HEK293 (cell line): Measurements from ENCODE around the gene PPM1J.

Experiments used
- INSM2 ChIP-seq: fragments of 450-650 bp; formaldehyde crosslinking; IDR thresholded peaks from 2 replicates; pipeline ENCODE4 v1.5.1; 2016; ENCODE audit warnings: missing biosample characterization, missing genetic modification characterization
- KLF10 ChIP-seq: fragments of 450-650 bp; IDR thresholded peaks from 2 replicates; pipeline ENCODE4 v1.5.1; 2018; ENCODE audit warnings: missing biosample characterization, mild to moderate bottlenecking, missing genetic modification characterization
- MEIS1 ChIP-seq: sonication (generic); formaldehyde crosslinking; IDR thresholded peaks from 2 replicates; pipeline ENCODE4 v1.8.1; 2022; ENCODE audit warnings: missing genetic modification reagents, mild to moderate bottlenecking, borderline replicate concordance
- MZF1 ChIP-seq: fragments of 450-650 bp; formaldehyde crosslinking; IDR thresholded peaks from 2 replicates; pipeline ENCODE4 v1.5.1; 2017; ENCODE audit warnings: missing biosample characterization, missing genetic modification characterization, borderline replicate concordance
- SP2 ChIP-seq: fragments of 450-650 bp; formaldehyde crosslinking; IDR thresholded peaks from 2 replicates; pipeline ENCODE4 v1.5.1; 2016; ENCODE audit warnings: missing biosample characterization, missing genetic modification characterization
- TCF7L2 ChIP-seq: IDR thresholded peaks from 2 replicates; pipeline ENCODE4 v1.6.1; 2011; ENCODE audit warnings: low read depth, mild to moderate bottlenecking, inconsistent platforms, low read length, moderate library complexity, borderline replicate concordance
- YY1 ChIP-seq: fragments of 450-650 bp; formaldehyde crosslinking; IDR thresholded peaks from 2 replicates; pipeline ENCODE4 v1.5.1; 2018; ENCODE audit warnings: missing biosample characterization, missing genetic modification characterization
- ZBTB44 ChIP-seq: fragments of 450-650 bp; IDR thresholded peaks from 2 replicates; pipeline ENCODE4 v1.5.1; 2018; ENCODE audit warnings: missing biosample characterization, mild to moderate bottlenecking, missing genetic modification characterization
- ZBTB7A ChIP-seq: fragments of 450-650 bp; formaldehyde crosslinking; IDR thresholded peaks from 2 replicates; pipeline ENCODE4 v1.5.1; 2016; ENCODE audit warnings: low read depth, missing biosample characterization, missing genetic modification characterization
- ZFP69B ChIP-seq: fragments of 450-650 bp; formaldehyde crosslinking; IDR thresholded peaks from 2 replicates; pipeline ENCODE4 v1.5.1; 2016; ENCODE audit warnings: missing biosample characterization, missing genetic modification characterization
- ZIC2 ChIP-seq: fragments of 450-650 bp; formaldehyde crosslinking; IDR thresholded peaks from 2 replicates; pipeline ENCODE4 v1.5.1; 2016; ENCODE audit warnings: missing biosample characterization, missing genetic modification characterization
- ZNF10 ChIP-seq: fragments of 450-650 bp; formaldehyde crosslinking; IDR thresholded peaks from 2 replicates; pipeline ENCODE4 v1.5.1; 2017; ENCODE audit warnings: missing biosample characterization, missing genetic modification characterization
- ZNF132 ChIP-seq: fragments of 450-650 bp; formaldehyde crosslinking; IDR thresholded peaks from 2 replicates; pipeline ENCODE4 v1.5.1; 2017; ENCODE audit warnings: missing biosample characterization, missing genetic modification characterization, borderline replicate concordance
- ZNF155 ChIP-seq: fragments of 450-650 bp; formaldehyde crosslinking; IDR thresholded peaks from 2 replicates; pipeline ENCODE4 v1.5.1; 2016; ENCODE audit warnings: missing biosample characterization, missing genetic modification characterization
- ZNF174 ChIP-seq: fragments of 450-650 bp; formaldehyde crosslinking; IDR thresholded peaks from 2 replicates; pipeline ENCODE4 v1.5.0; 2017; ENCODE audit warnings: missing biosample characterization, mild to moderate bottlenecking, missing genetic modification characterization
- ZNF211 ChIP-seq: fragments of 450-650 bp; formaldehyde crosslinking; IDR thresholded peaks from 2 replicates; pipeline ENCODE4 v1.5.1; 2016; ENCODE audit warnings: low read depth, missing biosample characterization, missing genetic modification characterization
- ZNF23 ChIP-seq: fragments of 450-650 bp; formaldehyde crosslinking; IDR thresholded peaks from 2 replicates; pipeline ENCODE4 v1.5.1; 2016; ENCODE audit warnings: missing biosample characterization, missing genetic modification characterization, borderline replicate concordance
- ZNF266 ChIP-seq: fragments of 450-650 bp; formaldehyde crosslinking; IDR thresholded peaks from 2 replicates; pipeline ENCODE4 v1.5.1; 2016; ENCODE audit warnings: missing biosample characterization, missing genetic modification characterization, low read depth
- ZNF292 ChIP-seq: fragments of 450-650 bp; formaldehyde crosslinking; IDR thresholded peaks from 2 replicates; pipeline ENCODE4 v1.5.1; 2016; ENCODE audit warnings: low read depth, missing biosample characterization, missing genetic modification characterization, borderline replicate concordance
- ZNF324 ChIP-seq: fragments of 450-650 bp; formaldehyde crosslinking; IDR thresholded peaks from 2 replicates; pipeline ENCODE4 v1.5.1; 2016; ENCODE audit warnings: missing biosample characterization, missing genetic modification characterization
- ZNF350 ChIP-seq: fragments of 450-650 bp; formaldehyde crosslinking; IDR thresholded peaks from 2 replicates; pipeline ENCODE4 v1.5.0; 2017; ENCODE audit warnings: missing biosample characterization, mild to moderate bottlenecking, missing genetic modification characterization
- ZNF37A ChIP-seq: fragments of 450-650 bp; IDR thresholded peaks from 2 replicates; pipeline ENCODE4 v1.5.1; 2018; ENCODE audit warnings: missing biosample characterization, missing genetic modification characterization
- ZNF391 ChIP-seq: fragments of 450-650 bp; formaldehyde crosslinking; IDR thresholded peaks from 2 replicates; pipeline ENCODE4 v1.5.1; 2016; ENCODE audit warnings: low read depth, missing biosample characterization, missing genetic modification characterization, borderline replicate concordance
- ZNF423 ChIP-seq: fragments of 450-650 bp; formaldehyde crosslinking; IDR thresholded peaks from 2 replicates; pipeline ENCODE4 v1.5.1; 2016; ENCODE audit warnings: missing biosample characterization, missing genetic modification characterization
- ZNF426 ChIP-seq: fragments of 450-650 bp; formaldehyde crosslinking; IDR thresholded peaks from 2 replicates; pipeline ENCODE4 v1.5.1; 2017; ENCODE audit warnings: missing biosample characterization, missing genetic modification characterization, mild to moderate bottlenecking, inconsistent platforms, moderate library complexity
- ZNF585B ChIP-seq: fragments of 450-650 bp; formaldehyde crosslinking; IDR thresholded peaks from 2 replicates; pipeline ENCODE4 v1.5.1; 2016; ENCODE audit warnings: missing biosample characterization, missing genetic modification characterization
- ZNF658 ChIP-seq: fragments of 450-650 bp; formaldehyde crosslinking; IDR thresholded peaks from 2 replicates; pipeline ENCODE4; 2016; ENCODE audit warnings: missing biosample characterization, missing genetic modification characterization
- ZSCAN18 ChIP-seq: fragments of 450-650 bp; formaldehyde crosslinking; IDR thresholded peaks from 2 replicates; pipeline ENCODE4 v1.5.1; 2016; ENCODE audit warnings: missing biosample characterization, missing genetic modification characterization
- TF ChIP-seq, protein P1 (sequence below): fragments of 450-650 bp; formaldehyde crosslinking; IDR thresholded peaks from 2 replicates; pipeline ENCODE4 v1.5.1; 2016; ENCODE audit warnings: missing biosample characterization, missing genetic modification characterization
- TF ChIP-seq, protein P2 (sequence below): fragments of 450-650 bp; formaldehyde crosslinking; IDR thresholded peaks from 2 replicates; pipeline ENCODE4 v1.5.1; 2017; ENCODE audit warnings: missing biosample characterization, missing genetic modification characterization

Gene PPM1J

DNA sequence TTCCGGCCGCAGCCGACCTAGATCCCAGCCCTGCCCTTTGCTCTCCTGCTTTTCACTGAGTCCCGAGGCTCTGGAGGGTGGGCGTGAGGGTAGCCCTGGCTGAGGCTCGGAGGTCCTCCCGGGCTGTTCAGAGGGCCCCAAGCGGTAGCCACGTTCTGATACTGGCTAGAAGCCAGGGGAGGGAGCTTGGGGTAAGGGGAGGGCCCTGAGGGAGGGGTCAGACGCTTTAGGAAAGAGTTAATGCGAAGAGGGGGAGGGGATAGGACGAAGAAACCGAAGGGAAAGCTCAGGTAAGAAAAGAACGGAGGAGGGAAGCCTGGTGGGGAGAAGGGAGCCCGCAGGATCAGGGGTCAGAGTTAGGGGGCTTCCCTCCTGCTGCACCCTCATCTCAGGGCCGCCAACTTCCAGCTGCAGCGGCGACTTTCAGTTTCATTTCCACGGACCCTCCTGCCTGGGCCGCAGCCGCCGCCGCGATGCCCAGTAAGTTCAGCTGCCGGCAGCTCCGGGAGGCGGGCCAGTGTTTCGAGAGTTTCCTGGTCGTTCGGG lies 40.6 kb downstream of the PPM1J start, which contains the start of gene MOV10 (continued):
- TF ChIP-seq, protein P1, sequence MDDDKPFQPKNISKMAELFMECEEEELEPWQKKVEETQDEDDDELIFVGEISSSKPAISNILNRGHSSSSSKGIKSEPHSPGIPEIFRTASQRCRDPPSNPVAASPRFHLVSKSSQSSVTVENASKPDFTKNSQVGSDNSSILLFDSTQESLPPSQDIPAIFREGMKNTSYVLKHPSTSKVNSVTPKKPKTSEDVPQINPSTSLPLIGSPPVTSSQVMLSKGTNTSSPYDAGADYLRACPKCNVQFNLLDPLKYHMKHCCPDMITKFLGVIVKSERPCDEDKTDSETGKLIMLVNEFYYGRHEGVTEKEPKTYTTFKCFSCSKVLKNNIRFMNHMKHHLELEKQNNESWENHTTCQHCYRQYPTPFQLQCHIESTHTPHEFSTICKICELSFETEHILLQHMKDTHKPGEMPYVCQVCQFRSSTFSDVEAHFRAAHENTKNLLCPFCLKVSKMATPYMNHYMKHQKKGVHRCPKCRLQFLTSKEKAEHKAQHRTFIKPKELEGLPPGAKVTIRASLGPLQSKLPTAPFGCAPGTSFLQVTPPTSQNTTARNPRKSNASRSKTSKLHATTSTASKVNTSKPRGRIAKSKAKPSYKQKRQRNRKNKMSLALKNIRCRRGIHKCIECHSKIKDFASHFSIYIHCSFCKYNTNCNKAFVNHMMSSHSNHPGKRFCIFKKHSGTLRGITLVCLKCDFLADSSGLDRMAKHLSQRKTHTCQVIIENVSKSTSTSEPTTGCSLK: no peak
- TF ChIP-seq ZBTB44 (tag by site-specific recombination) (no peak), ZNF423 (tag by site-specific recombination) (no peak), ZNF324 (tag by site-specific recombination) (peak; percentile 76), INSM2 (tag by site-specific recombination) (no peak; the same call in 1 of the 2 replicates), ZNF132 (tag by site-specific recombination) (no peak), ZNF426 (no peak), TCF7L2 (no peak), ZNF10 (no peak; the same call in 1 of the 2 replicates), ZNF391 (tag by site-specific recombination) (peak; percentile 83; the same call in 1 of the 2 replicates), MEIS1 (CRISPR knock-in tag) (no peak), ZNF292 (tag by site-specific recombination) (no peak), ZNF155 (tag by site-specific recombination) (no peak), ZIC2 (tag by site-specific recombination) (0 out of 2 replicates have a peak, but pooled peaks have one; percentile 8), ZNF350 (tag by site-specific recombination) (no peak), ZNF266 (no peak), ZNF174 (tag by site-specific recombination) (no peak), ZNF23 (tag by site-specific recombination) (no peak), ZNF211 (no peak), ZFP69B (tag by site-specific recombination) (0 out of 2 replicates have a peak, but pooled peaks have one; percentile 48), ZSCAN18 (tag by site-specific recombination) (no peak), ZNF37A (tag by site-specific recombination) (no peak), ZBTB7A (peak; percentile 19; the same call in 1 of the 2 replicates), ZNF585B (tag by site-specific recombination) (no peak), SP2 (tag by site-specific recombination) (peak; percentile 77), MZF1 (tag by site-specific recombination) (no peak), KLF10 (tag by site-specific recombination) (0 out of 2 replicates have a peak, but pooled peaks have one; percentile 7), YY1 (tag by site-specific recombination) (no peak), ZNF658 (no peak)
- TF ChIP-seq, protein P2, sequence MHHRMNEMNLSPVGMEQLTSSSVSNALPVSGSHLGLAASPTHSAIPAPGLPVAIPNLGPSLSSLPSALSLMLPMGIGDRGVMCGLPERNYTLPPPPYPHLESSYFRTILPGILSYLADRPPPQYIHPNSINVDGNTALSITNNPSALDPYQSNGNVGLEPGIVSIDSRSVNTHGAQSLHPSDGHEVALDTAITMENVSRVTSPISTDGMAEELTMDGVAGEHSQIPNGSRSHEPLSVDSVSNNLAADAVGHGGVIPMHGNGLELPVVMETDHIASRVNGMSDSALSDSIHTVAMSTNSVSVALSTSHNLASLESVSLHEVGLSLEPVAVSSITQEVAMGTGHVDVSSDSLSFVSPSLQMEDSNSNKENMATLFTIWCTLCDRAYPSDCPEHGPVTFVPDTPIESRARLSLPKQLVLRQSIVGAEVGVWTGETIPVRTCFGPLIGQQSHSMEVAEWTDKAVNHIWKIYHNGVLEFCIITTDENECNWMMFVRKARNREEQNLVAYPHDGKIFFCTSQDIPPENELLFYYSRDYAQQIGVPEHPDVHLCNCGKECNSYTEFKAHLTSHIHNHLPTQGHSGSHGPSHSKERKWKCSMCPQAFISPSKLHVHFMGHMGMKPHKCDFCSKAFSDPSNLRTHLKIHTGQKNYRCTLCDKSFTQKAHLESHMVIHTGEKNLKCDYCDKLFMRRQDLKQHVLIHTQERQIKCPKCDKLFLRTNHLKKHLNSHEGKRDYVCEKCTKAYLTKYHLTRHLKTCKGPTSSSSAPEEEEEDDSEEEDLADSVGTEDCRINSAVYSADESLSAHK (tag by site-specific recombination): peak; percentile 40; the same call in 1 of the 2 replicates
- TF ChIP-seq, all 188 proteins: peak for 60
